ENCODE data around the gene SV2B.

DNA sequence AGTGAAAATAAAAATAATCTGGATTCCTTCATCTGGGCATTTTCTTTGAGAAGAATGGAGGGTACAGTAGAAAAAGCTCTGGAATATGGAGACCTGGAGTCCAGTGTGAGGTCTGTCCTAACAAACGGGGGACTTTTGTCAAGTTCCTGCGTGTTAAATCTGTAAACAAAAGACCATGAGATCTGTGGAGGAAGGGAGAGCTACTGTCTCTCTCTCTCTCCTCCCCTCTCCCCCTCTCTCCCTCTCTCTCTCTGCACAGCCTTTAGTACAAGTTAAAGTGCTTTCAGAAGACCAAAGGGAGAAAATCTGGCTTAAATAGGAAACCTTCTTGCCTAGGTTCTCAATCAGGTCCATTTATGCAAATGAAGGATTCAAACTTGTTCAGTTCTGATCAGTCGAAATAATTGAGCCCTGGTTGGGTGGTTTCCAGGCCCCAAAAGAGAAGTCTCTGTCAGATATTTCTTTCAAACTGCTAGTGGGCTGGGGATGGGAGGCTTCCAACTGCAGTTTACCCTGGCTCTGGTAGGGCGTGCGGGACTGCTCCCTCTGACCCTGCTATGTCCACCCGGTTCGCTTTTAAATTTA, 103.7 kb downstream of the SV2B start:
- no peak for TF ChIP-seq ZNF214 (tag by site-specific recombination; IDR thresholded peaks at IDR 0.05; ENCODE audit: borderline replicate concordance)
- TF ChIP-seq, protein P1, sequence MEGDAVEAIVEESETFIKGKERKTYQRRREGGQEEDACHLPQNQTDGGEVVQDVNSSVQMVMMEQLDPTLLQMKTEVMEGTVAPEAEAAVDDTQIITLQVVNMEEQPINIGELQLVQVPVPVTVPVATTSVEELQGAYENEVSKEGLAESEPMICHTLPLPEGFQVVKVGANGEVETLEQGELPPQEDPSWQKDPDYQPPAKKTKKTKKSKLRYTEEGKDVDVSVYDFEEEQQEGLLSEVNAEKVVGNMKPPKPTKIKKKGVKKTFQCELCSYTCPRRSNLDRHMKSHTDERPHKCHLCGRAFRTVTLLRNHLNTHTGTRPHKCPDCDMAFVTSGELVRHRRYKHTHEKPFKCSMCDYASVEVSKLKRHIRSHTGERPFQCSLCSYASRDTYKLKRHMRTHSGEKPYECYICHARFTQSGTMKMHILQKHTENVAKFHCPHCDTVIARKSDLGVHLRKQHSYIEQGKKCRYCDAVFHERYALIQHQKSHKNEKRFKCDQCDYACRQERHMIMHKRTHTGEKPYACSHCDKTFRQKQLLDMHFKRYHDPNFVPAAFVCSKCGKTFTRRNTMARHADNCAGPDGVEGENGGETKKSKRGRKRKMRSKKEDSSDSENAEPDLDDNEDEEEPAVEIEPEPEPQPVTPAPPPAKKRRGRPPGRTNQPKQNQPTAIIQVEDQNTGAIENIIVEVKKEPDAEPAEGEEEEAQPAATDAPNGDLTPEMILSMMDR (tag by site-specific recombination; IDR thresholded peaks at IDR 0.05), result no peak
- TF ChIP-seq, protein P2, sequence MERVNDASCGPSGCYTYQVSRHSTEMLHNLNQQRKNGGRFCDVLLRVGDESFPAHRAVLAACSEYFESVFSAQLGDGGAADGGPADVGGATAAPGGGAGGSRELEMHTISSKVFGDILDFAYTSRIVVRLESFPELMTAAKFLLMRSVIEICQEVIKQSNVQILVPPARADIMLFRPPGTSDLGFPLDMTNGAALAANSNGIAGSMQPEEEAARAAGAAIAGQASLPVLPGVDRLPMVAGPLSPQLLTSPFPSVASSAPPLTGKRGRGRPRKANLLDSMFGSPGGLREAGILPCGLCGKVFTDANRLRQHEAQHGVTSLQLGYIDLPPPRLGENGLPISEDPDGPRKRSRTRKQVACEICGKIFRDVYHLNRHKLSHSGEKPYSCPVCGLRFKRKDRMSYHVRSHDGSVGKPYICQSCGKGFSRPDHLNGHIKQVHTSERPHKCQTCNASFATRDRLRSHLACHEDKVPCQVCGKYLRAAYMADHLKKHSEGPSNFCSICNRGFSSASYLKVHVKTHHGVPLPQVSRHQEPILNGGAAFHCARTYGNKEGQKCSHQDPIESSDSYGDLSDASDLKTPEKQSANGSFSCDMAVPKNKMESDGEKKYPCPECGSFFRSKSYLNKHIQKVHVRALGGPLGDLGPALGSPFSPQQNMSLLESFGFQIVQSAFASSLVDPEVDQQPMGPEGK (tag by site-specific recombination; IDR thresholded peaks at IDR 0.05), result no peak
- no peak for TF ChIP-seq ZNF610 (tag by site-specific recombination; IDR thresholded peaks at IDR 0.05; ENCODE audit: borderline replicate concordance)
- no peak for TF ChIP-seq ZNF112 (tag by site-specific recombination; IDR thresholded peaks at IDR 0.05)
- TF ChIP-seq ZNF169 (tag by site-specific recombination; IDR thresholded peaks at IDR 0.05), result no peak
